Skin of body (tissue), 2 donors: ENCODE data around the gene MOCS1. TPM values are rescaled to one million over a fixed set of nuclear protein-coding genes. Genes with fewer than 3 reads are reported as not detected.

ENCODE experiments used
- DNase-seq: peaks from one replicate; lab custom pipeline; 2025; lab: John Stamatoyannopoulos, UW
- total RNA-seq: library from RNA; depleted of rRNA; stranded (reverse); fragments of >200 nt; gene quantifications from one replicate; pipeline ENCODE4 v1.2.3, GENCODE V29; 2014

Gene MOCS1
- total RNA-seq, 1 donor from 2014 or later = 21.7 TPM

DNA sequence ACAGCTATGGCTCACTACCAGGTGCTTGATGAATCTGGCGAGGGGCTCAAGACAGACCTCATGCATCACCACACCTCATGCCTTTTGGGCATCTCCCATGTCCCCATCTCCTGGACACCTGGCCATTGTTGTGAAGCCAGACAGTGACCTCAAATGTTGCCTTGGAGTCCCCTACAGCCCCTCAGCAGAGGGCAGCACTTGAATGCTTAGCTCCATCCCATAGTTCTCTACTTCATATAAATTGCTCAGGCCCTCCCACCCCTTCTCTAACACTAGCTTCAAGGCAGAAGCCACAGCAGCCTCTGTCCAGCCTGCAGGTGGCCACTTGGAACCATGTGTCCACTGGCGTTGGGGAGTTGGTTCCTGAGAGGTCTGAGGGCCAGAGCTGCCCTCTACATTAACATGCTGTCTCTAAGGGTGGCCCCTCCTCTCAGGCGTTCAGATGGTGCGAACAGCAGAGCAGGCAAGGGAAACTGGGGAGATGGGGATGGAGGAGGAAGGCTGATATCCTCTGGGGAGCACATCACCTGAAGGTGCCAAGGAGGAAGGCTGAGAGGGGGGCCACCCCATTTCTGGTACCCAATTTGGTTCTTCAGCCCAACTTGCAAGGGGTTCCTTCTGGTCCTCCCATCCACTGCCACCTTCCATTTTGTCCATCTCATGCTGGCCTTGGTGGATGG is 31.3 kb downstream of the MOCS1 start:
- DNase-seq = no peak

DNA sequence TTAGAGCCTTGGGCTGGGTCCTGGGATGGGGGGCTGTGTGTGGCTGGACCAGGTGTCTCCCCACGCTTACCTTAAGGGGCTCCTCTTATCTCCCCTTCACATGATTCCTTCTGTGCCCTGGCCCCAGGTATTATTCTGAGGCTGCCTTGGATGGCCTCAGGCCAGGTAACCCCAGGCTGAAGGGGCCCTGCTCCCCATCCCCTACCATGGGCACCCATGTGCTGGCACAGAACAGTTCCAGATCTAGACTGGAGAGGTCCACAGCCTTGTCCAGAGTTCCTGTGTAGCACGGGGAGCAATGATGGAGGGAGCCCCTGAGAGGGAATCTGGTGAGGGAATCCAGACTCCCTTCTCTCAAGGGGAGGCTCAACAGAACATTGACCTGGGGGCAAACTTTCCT is 32.1 kb downstream of the MOCS1 start:
- no peak for DNase-seq

DNA sequence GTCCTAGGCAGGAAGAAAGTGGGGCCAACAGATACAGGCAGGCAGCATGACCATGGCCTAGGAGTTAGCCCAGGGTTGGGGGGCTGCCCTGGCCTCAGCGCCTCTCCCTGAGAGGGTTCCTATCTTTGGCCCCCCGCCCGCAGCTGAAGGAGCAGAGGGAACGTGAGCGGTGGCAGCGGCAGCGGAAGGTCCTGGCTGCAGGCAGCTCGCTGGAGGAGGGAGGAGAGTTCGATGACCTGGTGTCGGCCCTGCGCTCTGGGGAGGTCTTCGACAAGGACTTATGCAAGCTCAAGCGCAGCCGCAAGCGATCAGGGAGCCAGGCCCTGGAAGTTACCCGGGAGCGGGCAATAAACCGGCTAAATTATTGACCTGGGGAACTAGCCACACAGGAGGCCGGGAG is 32.6 kb downstream of the MOCS1 start:
- no peak for DNase-seq

DNA sequence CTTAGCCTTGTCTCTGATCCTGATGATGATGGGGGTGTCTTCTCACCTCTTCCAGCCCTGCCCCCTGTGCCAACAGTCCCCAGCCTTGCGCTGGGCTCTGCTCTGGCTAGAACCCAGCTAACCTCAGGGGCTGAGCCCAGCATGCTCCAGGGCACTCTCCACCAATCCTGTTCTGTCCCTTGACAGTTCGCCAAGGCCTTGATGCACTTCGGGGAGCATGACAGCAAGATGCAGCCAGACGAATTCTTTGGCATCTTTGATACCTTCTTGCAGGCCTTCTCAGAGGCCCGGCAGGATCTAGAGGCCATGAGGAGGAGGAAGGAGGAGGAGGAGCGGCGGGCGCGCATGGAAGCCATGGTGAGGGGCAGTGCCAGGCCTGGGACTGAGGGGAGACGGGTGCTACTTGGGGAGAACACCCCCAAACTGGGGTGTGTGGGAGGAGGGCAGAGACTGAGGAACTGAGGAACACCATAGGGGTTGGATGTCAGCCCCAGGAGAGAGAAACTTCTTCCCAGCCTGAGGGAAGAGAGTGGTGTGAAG is 33.1 kb downstream of the MOCS1 start:
- DNase-seq = no peak

DNA sequence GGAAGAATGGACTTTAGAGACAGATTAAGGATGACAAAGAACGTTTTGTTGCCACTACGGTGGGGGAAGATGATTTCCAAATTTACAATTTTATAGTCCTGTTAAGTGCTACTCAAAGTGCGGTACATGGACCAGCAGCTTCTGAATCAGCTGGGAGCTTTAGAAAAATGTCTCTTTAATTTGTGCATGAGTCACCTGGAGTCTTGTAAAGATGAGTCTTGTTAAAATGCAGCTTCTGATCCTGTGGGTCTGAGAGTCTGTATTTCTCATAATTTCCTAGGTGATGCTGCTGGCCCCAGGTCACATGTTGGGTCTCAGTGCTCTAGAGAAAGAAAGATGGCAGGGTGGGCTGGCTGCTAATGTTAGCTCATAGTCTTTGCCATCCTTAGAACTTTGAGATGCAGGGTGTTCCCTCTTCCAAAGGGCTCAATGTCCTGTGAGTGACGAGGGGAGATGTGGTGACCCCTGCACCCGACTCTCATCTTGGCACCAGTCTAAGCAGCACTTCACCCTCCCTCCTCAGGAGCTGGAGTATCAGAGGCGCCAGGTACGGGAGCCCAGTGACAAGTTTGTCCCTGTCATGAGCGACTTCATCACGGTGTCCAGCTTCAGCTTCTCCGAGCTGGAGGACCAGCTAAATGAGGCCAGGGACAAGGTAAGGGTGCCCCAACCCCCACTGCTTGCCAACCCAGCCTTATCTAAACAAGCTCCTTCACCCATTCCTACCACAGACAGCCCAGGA is 34.5 kb downstream of the MOCS1 start:
- no peak for DNase-seq

DNA sequence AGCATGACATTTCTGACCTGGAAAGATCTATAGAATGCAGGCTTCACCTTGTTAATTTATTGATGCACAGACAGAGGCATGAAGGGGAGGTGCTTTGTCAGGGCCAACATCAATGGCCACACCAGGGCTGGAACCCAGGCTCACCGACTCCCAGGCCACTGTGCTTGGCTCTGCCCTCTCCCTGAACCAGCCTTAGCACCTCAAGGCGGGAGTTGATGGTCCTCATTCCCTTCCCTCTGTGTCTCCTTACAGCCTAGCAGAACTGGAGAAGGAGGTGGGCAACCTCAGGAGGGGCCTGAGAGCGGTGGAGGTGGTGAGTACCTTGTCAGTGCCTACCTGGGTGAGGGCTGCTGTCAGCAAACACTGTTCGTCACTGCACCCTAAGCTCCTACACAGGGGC is 35.6 kb downstream of the MOCS1 start:
- no peak for DNase-seq

DNA sequence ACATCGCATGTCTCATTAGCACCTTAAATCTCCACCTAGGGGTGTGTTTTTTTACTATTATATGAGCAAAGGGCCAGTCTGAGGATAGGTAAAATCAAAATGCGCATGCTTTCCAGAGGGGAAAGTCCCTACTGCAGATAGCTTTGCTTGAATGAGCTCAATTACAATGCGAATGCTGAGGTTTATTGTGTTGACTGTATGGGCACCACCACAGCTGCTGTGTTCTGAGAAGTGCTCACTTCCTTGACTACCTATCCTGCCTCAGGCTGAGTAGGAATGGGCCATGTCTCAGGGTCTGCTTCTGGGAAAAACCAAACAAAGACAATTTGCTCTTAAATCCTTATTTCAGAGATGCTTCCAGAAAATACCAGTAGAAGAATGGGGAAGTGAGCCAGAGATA is 36.6 kb downstream of the MOCS1 start:
- DNase-seq = no peak

DNA sequence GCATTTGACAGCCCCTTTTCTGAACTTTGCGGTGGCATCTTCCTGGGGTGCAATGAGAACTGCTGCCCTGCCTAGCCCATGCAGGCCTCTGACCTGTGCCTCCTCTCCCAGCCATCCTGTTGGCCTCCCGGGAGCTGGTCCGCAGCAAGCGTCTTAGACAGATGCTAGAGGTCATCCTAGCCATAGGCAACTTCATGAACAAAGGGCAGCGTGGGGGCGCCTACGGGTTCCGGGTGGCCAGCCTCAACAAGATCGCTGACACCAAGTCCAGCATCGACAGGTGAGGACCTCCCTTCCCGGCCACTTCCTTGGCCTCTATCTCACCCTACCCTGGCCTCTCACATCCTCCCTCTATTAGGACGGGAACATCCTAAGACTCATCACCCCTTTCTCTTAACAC is 37.6 kb downstream of the MOCS1 start:
- no peak for DNase-seq

DNA sequence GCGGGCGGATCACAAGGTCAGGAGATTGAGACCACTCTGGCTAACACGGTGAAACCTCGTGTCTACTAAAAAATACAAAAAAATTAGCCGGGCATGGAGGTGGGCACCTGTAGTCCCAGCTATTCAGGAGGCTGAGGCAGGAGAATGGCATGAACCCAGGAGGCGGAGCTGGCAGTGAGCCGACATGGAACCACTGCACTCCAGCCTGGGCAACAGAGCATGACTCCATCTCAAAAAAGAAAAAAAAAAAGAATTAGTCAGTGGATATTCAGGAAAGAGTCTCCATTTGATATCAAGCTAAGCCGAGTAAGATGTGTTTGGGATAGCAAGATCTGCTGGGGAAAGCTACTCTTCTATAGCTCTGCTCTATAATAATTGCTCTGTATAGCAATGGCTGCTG is 41.0 kb downstream of the MOCS1 start:
- DNase-seq = no peak

DNA sequence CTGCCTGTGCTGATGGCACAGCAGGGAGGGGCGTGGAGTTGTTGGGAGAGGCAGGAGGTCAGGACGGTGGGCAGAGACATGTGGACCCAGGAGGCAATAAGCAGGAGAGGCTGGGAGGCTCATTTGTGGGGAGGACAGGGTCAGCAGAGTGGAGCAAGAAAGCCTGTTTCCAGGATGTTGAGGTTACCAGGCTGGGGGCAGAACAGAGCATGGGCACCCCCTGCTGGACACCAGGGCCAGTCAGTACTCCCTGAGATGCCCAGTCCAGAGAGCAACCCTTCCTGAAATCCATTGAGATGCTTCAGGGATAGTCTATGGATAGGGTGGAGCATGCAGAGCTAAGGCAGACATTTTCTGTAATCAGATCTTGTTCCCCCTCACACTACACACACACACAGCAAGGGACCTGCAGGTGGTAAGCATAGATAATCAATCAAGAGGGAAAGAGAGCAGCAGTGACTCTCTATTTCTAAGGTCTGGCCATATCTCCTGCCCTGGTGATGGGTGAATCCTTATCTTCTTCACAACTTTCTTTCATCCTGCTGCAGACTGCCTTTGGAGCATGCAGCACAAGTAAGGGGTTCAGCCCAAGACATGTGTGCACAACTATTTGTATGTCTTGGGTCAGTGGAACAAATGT is 41.7 kb downstream of the MOCS1 start:
- peak; percentile 11 for DNase-seq

DNA sequence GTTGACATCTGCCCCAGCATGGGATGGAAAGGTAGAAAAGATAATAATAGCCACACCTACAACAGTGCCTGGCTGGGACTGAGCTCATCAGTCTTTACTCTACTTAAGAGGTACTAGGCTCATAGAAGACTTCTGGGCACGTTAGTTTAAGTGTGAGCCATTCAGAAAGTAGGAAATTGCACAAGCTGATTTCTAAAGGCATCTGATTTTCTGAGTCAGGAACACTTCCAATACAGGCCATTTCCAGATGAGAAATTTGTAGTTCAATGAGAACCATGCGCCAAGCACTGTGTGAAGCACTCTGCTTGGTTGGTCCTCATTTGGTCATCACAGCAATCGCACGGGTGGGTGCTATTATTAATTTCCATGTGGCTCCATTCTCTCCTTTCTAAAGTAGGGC is 42.3 kb downstream of the MOCS1 start:
- DNase-seq = no peak

DNA sequence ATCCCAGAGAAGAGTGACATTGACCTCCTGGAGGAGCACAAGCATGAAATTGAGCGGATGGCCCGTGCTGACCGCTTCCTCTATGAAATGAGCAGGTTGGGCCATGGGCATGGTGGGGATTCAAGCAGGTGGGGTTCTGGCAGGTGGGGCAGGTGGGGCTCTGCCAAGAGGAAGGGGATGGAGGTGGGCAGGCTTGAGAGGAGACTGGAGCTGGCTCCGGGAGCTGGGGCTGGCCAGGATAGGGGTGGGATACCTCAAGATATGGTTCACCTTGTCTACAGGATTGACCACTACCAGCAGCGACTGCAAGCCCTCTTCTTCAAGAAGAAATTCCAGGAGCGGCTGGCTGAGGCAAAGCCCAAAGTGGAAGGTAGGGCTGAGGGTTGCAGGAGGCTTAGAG is 42.9 kb downstream of the MOCS1 start:
- DNase-seq = no peak

DNA sequence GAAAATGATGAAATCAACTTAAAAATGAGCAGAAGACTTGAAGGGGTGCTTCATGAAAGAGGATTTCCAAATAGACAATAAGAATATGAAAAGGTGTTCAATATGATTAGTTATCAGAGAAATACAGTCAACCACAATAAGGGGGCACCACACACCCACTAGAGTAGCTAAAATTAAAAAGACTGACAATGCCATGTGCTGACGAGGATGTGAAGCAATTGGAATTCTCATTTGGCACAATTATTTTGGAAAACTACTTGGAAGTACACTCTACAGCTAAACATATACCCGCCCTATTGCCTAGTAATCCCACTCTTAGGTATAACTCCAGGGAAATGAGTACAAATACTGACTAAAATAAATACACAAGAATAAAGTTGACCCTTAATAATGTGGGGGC is 45.0 kb downstream of the MOCS1 start:
- no peak for DNase-seq

DNA sequence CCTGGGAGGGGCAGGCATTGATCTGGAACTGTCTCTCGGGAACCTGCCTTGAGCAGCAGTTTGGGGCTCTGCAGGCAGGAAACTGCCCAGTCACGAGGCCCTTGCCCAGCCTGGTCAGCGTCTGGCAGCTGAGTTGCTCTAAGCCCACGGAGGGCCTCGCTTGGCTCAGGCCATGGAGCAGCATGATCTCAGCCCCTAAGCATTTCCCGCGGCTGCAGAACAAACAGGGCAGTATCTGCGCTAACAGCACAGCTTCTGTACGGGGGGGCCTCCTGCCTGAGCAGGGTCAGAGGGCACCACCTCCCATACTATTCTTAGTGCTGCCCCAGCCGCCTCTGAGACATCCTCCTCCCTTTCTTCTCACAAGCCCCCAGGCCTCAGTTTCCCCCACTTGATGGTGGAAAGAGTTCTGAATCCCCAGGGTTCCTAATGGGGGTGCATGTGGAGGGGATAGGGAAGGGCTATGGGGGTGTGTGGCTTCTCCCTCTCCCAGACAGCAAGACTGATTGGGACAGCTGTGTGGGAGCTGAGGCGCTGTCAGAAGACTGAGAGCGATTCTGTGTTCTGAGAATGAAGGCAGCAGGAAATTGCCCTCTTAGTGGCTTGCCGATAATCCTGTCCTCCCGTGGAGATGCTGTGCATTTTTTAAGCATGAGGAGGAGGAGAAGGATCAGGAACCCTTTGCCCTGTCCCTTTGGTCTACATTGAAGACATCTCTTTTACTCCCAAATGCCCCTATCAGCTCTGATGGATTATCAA is 46.4 kb downstream of the MOCS1 start:
- DNase-seq = peak; percentile 31

DNA sequence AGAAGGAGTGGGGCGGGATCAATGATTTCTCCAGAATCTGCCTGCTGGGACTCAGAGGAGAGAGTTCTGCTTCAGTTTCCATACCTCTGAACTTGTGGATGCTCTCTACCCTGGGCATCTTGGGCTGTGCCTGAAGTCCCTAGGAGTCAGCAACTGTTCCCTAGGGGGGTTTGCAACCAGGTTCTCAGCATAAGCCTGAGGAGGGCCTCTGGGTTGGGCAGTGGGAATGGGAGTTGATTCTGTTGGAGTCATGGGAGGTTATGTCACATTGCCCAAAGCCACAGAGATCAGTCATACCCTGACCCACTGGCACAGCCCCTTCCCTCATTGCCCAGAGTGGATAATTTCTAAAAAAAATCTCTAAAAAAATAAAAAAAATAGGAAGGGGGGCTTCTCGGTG is 47.4 kb downstream of the MOCS1 start:
- DNase-seq = no peak

DNA sequence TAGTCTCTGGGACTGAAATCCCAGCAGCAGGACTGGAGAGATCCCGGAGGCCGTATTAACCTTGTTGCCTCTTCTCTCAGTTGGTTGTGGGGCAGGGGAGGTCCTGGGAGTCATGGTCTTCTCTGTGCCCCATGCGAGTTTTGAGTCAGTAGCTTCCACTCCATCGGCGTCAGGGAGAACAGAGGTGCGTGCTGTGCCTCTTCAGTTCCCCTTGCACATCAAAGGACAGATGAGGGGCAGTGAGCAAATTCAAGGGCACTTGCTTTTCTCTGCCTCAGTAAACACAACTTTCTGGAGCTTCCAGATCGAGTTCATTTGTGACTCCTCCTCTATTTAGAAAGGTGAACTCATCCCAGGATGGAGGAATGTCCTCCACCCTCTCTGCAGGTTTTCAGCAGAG is 48.6 kb downstream of the MOCS1 start:
- no peak for DNase-seq

DNA sequence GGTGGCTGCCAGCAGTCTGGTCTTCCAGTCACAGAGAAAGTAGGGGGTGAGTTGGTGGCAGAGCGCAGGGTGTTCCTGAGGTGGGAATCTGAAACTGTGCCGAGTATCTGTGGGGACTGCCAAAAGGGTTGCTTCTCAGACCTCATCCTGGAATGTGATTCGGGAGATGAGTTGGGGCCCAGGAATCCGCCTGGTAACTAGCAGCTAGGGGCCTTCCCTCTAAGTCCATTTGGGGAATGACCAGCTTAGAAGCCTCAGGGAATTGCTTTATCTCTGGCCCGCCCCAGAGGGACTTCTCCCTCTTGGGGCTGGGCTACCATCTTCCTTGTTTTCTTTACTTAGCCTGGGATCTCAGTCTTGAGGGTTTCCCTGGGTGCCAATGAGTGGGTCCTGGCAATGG is 49.6 kb downstream of the MOCS1 start:
- DNase-seq = no peak

DNA sequence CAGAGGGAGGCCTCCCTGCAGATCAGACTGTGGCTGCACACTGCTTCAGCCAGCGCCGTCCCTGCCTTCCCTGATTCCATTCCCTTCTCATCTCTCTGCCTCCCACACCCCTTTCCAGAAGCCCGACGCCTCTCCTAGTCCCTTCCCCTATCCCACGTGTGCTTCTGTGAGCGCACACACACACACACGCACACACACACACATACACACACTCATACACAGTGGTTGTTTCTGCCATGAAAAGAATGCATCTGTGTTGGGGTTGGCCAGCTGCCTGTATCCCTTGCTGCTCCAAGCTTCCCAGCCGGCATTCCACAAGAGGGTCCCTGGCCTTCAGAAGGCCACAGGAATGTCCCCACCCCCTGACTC is 51.7 kb downstream of the MOCS1 start:
- peak; percentile 44 for DNase-seq

DNA sequence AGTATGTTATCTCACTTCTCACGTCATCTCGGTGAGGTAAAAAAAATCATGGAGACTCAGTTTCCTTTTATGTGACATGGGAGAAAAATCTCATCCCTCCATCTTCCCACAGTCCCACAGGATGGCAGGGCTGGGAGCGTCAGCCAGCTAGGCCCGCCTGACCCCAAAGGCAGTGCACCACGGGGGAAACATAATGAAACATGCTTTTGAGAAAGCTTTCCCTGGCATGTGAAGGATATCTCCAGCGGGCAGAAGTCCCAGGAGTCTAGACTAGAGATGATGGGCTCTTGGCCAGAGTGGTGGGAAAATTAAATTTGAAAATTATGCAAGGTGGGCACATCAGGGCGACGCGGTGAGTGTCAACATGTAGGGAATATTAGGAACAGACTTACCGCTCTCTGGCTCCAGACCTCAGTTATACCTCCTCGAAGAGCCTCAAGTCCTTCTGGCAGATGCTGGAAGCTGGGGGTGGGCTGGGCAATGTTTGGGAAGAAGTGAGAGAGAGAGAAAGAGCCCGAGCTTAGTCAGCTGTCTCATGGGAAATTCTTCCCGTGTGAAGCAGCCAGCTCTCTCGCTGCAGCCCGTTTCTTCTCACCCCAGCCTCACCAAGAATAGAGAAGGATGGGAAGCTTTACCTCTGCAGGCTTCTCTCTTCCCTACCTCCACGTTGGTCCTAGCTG is 52.3 kb downstream of the MOCS1 start:
- no peak for DNase-seq

DNA sequence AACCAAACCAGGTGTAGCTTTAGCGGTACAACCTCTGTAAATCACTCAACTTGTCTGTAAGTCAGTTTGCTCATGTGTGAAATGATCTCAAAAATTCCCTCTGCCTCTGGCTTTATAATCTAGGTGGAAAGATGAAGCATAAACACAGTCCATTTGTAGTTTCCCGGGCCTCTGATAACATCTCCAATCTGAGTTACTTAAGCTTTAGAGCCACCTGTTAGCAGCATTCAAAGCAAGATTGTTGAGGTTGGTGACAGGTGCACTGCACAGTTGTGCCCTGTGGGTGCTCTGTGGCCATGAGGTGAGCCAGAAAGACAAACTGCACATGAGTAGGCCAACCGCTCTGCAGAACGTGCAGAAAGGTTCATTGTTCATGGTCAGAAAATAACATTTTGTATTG is 53.7 kb downstream of the MOCS1 start:
- DNase-seq = no peak

DNA sequence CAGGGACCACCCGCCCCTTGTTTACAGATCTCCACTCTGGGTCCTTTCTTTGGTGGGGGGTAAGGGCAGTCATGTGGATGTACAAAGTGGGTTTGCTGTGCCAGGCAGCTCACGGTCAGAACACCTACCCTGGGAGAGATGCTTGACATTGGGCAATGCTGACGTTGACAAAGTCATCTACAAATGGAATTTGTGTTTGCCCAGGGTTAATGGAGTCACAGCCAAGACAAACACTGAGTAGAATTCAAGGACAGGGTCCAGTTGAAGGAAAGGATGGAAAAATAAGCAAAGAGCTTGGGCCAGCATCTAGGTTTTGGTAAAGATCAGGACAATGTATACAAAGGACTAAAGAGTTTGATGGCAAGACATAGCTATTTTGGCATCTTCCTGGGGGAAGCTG is 54.7 kb downstream of the MOCS1 start:
- no peak for DNase-seq
